Measurements from ENCODE around the gene RBM14.

- TF ChIP-seq CTCF (IDR thresholded peaks at IDR 0.05; ENCODE audit: borderline replicate concordance, extremely low read depth, low read length, poor library complexity, severe bottlenecking), result no peak
- TF ChIP-seq EZH2 (IDR thresholded peaks at IDR 0.05; ENCODE audit: borderline replicate concordance, low read depth, low read length, severe bottlenecking), result no peak
Measured at GRCh38 chr11:66603072-66603471, 13.4 kb upstream of the RBM14 start.

Data from DND-41 (cell line).